Transverse colon (tissue), 4 donors: ENCODE measurements around the gene ELN.
A peak's percentile ranks its signal among the peaks of the same experiment; 100 is the strongest.

Experiments used
- CTCF ChIP-seq, 5 experiments: fragments of 200-600 bp in 3 of 5; fragments of 450-650 bp in 2 of 5; sonication (generic) in 3 of 5; IDR thresholded peaks; 1 replicate in 2 of 5; 2 replicates in 3 of 5; pipeline ENCODE4 v1.5.1; 2016 to 2017; ENCODE audit warnings: antibody characterized with exemption in 5 of 5, inconsistent platforms in 3 of 5, mild to moderate bottlenecking in 2 of 5, moderate library complexity in 1 of 5
- EP300 ChIP-seq: sonication (generic); formaldehyde crosslinking; IDR thresholded peaks from one replicate; pipeline ENCODE4 v1.6.1; 2017; ENCODE audit warnings: antibody characterized with exemption, low read depth
- POLR2A ChIP-seq: fragments of 450-650 bp; IDR thresholded peaks from one replicate; pipeline ENCODE4 v1.6.1; 2016; ENCODE audit warnings: antibody characterized with exemption, mild to moderate bottlenecking, moderate library complexity
- POLR2AphosphoS5 ChIP-seq, 3 donors: sonication (generic); formaldehyde crosslinking; IDR thresholded peaks; one replicate each; pipeline ENCODE4 v1.6.1; 2016; ENCODE audit warnings: antibody characterized with exemption in 3 of 3

DNA sequence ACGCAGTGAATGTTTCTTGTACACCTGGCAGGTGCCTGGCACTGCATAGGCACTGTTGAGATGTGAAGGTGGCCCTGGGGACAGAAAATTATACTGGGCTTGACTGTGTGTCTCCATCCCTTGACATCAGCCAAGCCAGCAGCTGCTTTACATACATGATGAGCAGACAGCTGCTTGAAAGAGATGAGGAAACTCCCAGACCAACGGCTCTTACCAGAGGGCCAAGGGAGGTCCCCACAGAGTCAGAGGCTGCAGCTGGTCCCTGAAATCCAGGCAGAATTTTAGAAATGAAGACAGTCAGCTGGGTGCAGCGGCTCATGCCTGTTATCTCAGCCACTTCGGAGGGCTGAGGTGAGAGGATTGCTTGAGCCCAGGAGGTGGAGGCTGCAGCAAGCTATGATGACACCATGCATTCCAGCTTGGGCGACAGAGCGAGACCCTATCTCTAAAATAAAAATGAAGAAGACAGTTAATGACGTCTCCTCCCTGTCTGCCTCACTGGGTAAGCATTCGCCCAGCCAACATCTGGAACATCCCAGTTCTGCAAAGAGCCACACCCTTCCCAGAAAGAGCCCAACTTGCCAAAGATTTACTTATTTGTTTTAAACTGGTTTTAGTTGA is 73.2 kb downstream of the ELN start:
- no peak for TF ChIP-seq EP300
- no peak for TF ChIP-seq POLR2A
- no peak for TF ChIP-seq CTCF (IDR thresholded peaks at IDR 0.05)
- peak in 2 of 3 donors; percentile 10 to 17 for TF ChIP-seq POLR2AphosphoS5 (IDR thresholded peaks at IDR 0.05)
